ENCODE results near the gene ZNF766. TPM values are rescaled to one million over a fixed set of nuclear protein-coding genes. Genes with fewer than 3 reads are reported as not detected.

The ZNF766 gene
- polyA plus RNA-seq, 3 donors: 19.7 to 25.0 (median 23.5) TPM

Other genes with a start within 250 kb of the ZNF766 start
- gene ZNF614, start 241.2 kb upstream of the ZNF766 start, polyA plus RNA-seq (ENCODE audit: insufficient read length in 3 of 3): 10 to 100 TPM; 17.3 to 19.0 (median 17.8) TPM
- 10 to 100 TPM; 21.3 to 25.0 (median 23.0) TPM for gene ZNF432, start 220.7 kb upstream of the ZNF766 start, polyA plus RNA-seq (ENCODE audit: insufficient read length in 3 of 3)
- 10 to 100 TPM; 12.7 to 16.2 (median 13.8) TPM for gene ZNF841, start 173.8 kb upstream of the ZNF766 start, polyA plus RNA-seq (ENCODE audit: insufficient read length in 3 of 3)
- 10 to 100 TPM; 21.3 to 22.0 (median 21.8) TPM for gene ZNF616, start 129.6 kb upstream of the ZNF766 start, polyA plus RNA-seq (ENCODE audit: insufficient read length in 3 of 3)
- gene ZNF836, start 98.0 kb upstream of the ZNF766 start, polyA plus RNA-seq (ENCODE audit: insufficient read length in 3 of 3): 10 to 100 TPM; 17.2 to 21.4 (median 18.2) TPM
- 100 to 1,000 TPM; 423 to 502 (median 490) TPM for gene PPP2R1A, start 79.5 kb upstream of the ZNF766 start, polyA plus RNA-seq (ENCODE audit: insufficient read length in 3 of 3)
- 10 to 100 TPM; 16.5 to 20.5 (median 18.8) TPM for gene ZNF480, start 27.6 kb downstream of the ZNF766 start, polyA plus RNA-seq (ENCODE audit: insufficient read length in 3 of 3)
- 10 to 100 TPM; 13.4 to 14.0 (median 13.7) TPM for gene ZNF610, start 66.7 kb downstream of the ZNF766 start, polyA plus RNA-seq (ENCODE audit: insufficient read length in 3 of 3)
- gene ZNF880, start 100.3 kb downstream of the ZNF766 start, polyA plus RNA-seq (ENCODE audit: insufficient read length in 3 of 3): 10 to 100 TPM; 20.0 to 29.7 (median 21.7) TPM
- gene ZNF528, start 128.3 kb downstream of the ZNF766 start, polyA plus RNA-seq (ENCODE audit: insufficient read length in 3 of 3): 10 to 100 TPM; 27.4 to 29.6 (median 29.6) TPM
- under 1 TPM; 0.57 to 0.62 (median 0.58) TPM for gene ZNF534, start 159.6 kb downstream of the ZNF766 start, polyA plus RNA-seq (ENCODE audit: insufficient read length in 3 of 3)
- gene ZNF578, start 184.0 kb downstream of the ZNF766 start, polyA plus RNA-seq (ENCODE audit: insufficient read length in 3 of 3): 1 to 10 TPM; 5.6 to 7.9 (median 6.8) TPM

All from right renal cortex interstitium (tissue), 3 donors.